ENCODE measurements around the gene DZANK1. TPM values are rescaled to one million over a fixed set of nuclear protein-coding genes. Genes with fewer than 3 reads are reported as not detected.

DZANK1 gene
- total and polyA plus RNA-seq, 9 of the 15 experiments (the other 6 are each of a cell fraction or from before 2014, with no cell fraction given) = 0.04 to 0.18 (median 0.11) TPM; not detected in 2

DNA sequence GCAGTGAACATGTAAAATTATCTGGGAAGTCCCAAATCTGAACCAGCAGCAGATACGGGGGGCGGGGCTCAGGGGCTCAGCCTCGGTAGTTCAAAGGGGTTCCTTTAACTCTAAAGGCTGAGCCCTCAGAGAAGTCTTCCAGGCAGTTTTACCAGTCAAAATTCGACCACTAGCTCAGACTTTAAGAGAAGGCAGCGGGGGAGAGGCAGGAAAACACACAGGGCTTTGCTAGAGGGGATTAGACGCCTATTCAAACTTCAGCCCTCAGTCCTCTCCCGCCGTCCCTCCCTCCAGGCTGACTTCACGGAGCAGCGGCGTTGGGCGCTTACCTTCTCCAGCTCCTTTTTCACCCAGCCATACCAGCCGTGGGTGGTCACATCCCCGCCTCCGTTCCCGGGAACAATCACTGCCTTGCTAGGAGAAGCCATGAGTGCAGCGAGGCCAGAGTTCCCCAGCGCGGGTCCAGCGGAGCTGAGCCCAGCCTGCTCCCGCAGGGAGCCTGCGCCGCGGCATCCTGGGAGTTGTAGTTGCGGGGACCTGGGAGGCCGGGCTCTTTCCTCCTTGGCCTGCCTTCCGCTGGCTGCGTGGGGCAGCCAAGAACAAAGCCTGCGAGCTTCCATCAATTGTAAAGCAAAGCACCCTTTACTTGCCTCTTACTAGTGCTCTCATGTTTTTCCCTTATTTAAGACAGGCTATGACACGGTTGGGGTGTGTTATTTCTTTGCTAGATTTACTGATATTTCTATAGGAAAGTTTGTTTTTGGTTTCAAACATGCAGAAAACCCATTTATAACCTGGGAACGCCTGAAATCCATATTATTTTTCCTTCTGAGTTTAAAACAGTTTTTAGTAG lies 30.1 kb upstream of the DZANK1 start, which contains the start of gene RBBP9 (continued):
- TF ChIP-seq ZC3H11A (IDR thresholded peaks at IDR 0.05; ENCODE audit: low read depth, low read length) (no peak), RUNX1 (IDR thresholded peaks at IDR 0.05; ENCODE audit: low read depth) (no peak), SP1 (CRISPR knock-in tag; IDR thresholded peaks at IDR 0.05) (no peak), DNMT1 (IDR thresholded peaks at IDR 0.05) (no peak), CTBP1 (IDR thresholded peaks at IDR 0.05; ENCODE audit: borderline replicate concordance) (peak; percentile 48; the same call in 1 of the 2 replicates), SIX5 (IDR thresholded peaks at IDR 0.05; ENCODE audit: borderline replicate concordance in 1 of 2, insufficient read depth in 1 of 2, low read depth in 1 of 2, low read length in 2 of 2) (peak; percentile 72 to 78; a peak in 3 of 4 replicates), KAT2B (IDR thresholded peaks at IDR 0.05; ENCODE audit: low read depth, low read length) (no peak), NCOA4 (IDR thresholded peaks at IDR 0.05; ENCODE audit: partially characterized antibody) (no peak), ZNF23 (CRISPR knock-in tag; IDR thresholded peaks at IDR 0.05) (no peak), PURB (CRISPR knock-in tag; IDR thresholded peaks at IDR 0.05; ENCODE audit: low read depth) (no peak), ZFP1 (CRISPR knock-in tag; IDR thresholded peaks at IDR 0.05) (no peak), YY1 (IDR thresholded peaks at IDR 0.05; ENCODE audit: borderline replicate concordance in 1 of 3, control insufficient read depth in 1 of 3, extremely low read depth in 1 of 3, insufficient read depth in 3 of 3, insufficient read length in 1 of 3, insufficient replicate concordance in 2 of 3, low read depth in 1 of 3, low read length in 2 of 3) (peak in 2 of 3 experiments; percentile 62 to 79), RB1 (IDR thresholded peaks at IDR 0.05; ENCODE audit: low read depth) (peak; percentile 37; the same call in 1 of the 2 replicates), GTF2E2 (tag; IDR thresholded peaks at IDR 0.05) (no peak), HNRNPLL (IDR thresholded peaks at IDR 0.05; ENCODE audit: low read depth, low read length, poor library complexity, severe bottlenecking) (peak; percentile 82)
- TF ChIP-seq, protein P1, sequence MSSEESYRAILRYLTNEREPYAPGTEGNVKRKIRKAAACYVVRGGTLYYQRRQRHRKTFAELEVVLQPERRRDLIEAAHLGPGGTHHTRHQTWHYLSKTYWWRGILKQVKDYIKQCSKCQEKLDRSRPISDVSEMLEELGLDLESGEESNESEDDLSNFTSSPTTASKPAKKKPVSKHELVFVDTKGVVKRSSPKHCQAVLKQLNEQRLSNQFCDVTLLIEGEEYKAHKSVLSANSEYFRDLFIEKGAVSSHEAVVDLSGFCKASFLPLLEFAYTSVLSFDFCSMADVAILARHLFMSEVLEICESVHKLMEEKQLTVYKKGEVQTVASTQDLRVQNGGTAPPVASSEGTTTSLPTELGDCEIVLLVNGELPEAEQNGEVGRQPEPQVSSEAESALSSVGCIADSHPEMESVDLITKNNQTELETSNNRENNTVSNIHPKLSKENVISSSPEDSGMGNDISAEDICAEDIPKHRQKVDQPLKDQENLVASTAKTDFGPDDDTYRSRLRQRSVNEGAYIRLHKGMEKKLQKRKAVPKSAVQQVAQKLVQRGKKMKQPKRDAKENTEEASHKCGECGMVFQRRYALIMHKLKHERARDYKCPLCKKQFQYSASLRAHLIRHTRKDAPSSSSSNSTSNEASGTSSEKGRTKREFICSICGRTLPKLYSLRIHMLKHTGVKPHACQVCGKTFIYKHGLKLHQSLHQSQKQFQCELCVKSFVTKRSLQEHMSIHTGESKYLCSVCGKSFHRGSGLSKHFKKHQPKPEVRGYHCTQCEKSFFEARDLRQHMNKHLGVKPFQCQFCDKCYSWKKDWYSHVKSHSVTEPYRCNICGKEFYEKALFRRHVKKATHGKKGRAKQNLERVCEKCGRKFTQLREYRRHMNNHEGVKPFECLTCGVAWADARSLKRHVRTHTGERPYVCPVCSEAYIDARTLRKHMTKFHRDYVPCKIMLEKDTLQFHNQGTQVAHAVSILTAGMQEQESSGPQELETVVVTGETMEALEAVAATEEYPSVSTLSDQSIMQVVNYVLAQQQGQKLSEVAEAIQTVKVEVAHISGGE (CRISPR knock-in tag; IDR thresholded peaks at IDR 0.05) = peak in 2 of 3 experiments; percentile 92 to 96; a peak in 4 of 6 replicates
- TF ChIP-seq, protein P2, sequence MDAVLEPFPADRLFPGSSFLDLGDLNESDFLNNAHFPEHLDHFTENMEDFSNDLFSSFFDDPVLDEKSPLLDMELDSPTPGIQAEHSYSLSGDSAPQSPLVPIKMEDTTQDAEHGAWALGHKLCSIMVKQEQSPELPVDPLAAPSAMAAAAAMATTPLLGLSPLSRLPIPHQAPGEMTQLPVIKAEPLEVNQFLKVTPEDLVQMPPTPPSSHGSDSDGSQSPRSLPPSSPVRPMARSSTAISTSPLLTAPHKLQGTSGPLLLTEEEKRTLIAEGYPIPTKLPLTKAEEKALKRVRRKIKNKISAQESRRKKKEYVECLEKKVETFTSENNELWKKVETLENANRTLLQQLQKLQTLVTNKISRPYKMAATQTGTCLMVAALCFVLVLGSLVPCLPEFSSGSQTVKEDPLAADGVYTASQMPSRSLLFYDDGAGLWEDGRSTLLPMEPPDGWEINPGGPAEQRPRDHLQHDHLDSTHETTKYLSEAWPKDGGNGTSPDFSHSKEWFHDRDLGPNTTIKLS (IDR thresholded peaks at IDR 0.05; ENCODE audit: borderline replicate concordance, low read depth) = peak; percentile 54; the same call in 1 of the 2 replicates
